Inflammatory macrophage (primary cell): ENCODE results near the gene MSH2.
"Not testable (repeated sequence)": the region's sequence is repeated elsewhere in the genome, so short reads cannot be mapped to it uniquely, and the experiment has no call there.

Source experiments
- DNase-seq, 2 donors: peaks; one replicate each; pipeline ENCODE4 v3.0.0-alpha.2; 2020 to 2022

Gene MSH2

DNA sequence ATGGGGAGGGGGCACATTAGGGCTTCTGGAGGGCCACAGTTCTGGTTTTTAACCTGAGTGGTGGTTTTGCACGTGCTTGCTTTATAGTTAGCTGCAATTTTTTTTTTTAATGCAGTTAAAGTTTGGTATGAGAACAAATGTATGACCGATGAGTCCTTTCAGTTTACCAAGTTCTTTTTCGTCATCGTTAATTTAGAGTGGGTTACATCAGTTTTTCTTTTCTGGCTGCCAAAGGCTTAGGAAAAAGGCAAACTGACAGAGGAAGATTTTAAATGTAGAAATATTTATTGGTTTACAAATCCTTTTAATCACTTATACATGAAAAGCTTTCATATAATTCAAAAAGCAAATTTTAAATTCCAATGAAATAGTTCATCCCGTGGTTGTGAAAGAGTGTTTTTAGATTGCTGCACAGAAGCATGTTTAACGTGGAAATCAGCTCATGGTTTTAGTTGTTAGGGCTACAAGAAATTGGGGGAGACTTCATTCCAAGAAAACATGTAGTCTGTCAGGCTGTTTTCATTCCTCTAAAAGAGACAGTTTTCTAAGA, 82.9 kb downstream of the MSH2 start:
- DNase-seq: no peak

- DNase-seq: peak; percentile 71 to 73
These were observed 84.0 kb downstream of the MSH2 start for GRCh38 chr2:47486841-47487497.

DNA sequence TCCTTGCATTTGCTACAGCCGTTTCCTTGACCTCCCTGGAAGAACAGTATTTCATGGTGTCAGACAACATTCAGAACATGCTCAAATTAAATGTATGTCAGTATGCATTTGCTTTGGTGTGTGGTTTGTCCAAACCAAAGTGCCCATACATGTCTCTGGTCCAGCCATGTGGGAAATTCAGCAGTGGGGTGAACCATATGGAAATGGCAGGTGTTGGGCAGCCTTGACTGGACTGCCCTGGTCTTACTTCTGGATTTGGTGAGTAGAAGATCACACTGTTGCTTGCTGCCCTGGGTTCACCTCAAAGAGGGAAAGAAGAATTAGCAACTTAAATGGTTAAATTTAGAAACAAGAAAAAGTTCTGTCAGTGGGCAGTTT, 84.5 kb downstream of the MSH2 start:
- no peak for DNase-seq

- DNase-seq: no peak
These were observed 86.1 kb downstream of the MSH2 start for GRCh38 chr2:47488870-47489584.

DNA sequence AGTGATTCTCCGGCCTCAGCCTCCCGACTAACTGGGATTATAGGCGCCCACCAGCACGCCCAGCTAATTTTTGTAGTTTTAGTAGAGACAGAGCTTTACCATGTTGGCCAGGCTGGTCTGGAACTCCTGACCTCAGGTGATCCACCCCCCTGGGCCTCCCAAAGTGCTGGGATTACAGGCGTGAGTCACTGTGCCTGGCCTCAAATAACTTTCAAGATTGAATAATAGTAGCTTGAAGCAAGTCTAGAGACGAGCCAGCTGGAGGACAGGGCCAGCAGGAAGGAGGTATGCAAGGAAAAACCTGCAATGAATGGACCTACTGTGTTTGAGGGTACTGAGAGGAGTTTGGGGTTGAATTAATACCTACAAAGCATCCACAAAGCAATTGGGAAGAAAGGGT, 87.5 kb downstream of the MSH2 start:
- no peak for DNase-seq

DNA sequence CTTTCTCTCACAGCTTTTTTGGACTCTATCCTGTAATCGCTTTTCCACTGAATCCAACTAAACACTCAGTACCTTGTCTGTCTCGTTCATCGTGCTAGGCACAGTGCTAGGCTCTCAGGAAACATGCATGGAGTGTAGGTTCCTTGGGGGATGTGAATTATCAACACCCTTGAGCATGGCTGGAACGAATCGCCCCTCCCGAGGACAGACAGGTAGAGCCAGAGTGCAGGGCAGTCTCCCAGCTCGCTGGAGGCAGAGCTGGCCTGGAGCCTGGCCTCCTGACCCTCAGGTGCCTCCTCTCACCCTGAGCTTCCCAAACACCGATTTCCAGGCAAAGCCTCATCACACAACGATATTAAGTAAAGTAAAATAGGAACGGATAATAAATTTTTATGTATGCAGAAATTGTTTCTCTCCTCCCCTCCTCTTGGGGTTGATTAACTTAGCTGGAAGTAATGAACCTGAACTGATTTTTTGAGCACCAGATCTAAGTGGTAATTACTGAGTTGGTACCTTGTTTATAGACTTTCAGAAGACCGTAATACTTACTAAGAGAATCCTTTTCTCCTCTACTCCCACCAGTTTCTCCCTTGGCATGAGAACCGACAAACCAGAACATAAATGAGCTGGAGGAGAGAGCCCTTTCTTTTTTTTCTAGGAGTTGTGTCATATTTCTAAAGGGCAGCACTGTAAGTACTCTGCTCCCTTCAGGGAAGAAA, 90.5 kb downstream of the MSH2 start:
- DNase-seq: no peak

- DNase-seq: no peak
These were observed 91.5 kb downstream of the MSH2 start for GRCh38 chr2:47494267-47495130.

GRCh38 chr2:47497843-47498460, 95.0 kb downstream of the MSH2 start:
- no peak for DNase-seq

GRCh38 chr2:47499093-47499492, 96.1 kb downstream of the MSH2 start:
- DNase-seq: no peak

- no peak for DNase-seq
These were observed 96.8 kb downstream of the MSH2 start for GRCh38 chr2:47499621-47500309.

GRCh38 chr2:47501374-47502200, 98.6 kb downstream of the MSH2 start:
- no peak for DNase-seq

DNA sequence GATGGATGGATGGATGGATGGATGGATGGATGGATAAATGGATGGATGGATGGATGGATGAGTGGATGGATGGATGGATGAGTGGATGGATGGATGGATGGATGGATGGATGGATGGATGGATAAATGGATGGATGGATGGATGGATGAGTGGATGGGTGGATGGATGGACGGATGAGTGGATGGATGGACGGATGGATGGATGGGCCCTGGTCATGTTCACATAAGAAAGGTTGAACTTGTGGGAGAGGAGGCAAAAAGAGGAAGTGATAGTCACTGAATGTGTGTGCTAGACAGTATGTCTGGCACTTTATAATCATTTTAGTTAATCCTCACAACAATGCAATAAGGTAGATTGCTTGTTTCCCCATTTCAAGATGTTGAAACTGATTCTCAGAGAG, 99.5 kb downstream of the MSH2 start:
- DNase-seq: not testable (repeated sequence)

DNA sequence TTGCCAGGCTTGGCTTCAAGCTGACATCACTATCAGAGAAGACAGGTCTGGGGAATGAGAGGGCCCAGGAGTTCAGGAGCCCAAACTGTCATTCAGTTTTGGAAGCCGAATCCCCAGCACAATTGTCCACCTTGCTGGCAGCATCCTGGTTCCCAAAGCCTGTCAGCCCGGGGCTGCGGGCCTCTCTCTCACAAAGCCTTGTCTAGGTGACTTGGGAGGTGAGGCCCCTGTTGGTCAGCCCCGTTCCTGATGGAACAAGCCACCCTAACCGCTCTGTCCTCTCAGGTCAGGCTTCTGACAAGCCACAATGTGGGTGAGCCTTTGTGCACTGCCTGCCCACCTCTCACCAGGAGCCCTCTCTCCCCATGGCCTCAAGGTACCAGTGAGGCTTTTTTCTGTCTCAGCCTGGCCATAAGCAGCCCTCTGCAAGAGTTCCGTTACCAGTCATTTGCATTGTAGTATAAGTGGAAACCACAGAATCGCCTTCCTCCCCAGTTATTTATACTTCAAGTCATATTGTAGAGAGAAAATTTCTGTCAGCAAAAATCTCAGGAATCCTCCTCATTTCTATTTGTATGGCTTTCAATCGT, 100.6 kb downstream of the MSH2 start:
- no peak for DNase-seq

DNA sequence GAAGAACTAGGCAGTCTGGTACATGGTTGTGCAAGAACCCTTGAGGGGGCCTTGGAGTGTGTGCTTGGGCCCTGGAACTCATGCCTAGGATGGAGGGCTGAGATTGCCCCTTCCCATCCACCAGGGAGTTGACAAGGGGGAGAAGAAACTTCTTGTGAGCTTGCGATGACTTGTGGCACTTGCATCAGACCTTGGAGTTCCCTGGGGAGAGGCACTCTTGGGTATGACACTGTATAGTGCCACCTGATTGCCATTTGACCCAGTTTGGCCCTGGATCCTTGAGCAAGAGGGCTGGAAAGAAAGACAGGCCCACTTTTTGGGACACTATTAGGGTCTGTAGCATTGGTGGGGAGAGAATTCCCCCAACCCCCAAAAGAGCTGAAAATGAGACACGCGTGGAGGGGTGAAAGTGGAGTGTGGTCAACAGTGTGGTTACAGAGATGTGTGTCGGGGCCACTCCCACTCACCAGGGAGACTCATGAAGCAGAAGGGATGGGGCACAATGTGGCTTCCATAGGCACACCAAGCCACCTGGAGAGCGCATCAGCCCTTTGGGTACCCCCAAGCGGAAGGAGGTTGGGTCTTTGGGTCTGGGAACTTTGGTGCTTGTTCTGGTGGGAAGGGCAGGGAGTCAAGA, 101.3 kb downstream of the MSH2 start:
- DNase-seq: no peak

DNA sequence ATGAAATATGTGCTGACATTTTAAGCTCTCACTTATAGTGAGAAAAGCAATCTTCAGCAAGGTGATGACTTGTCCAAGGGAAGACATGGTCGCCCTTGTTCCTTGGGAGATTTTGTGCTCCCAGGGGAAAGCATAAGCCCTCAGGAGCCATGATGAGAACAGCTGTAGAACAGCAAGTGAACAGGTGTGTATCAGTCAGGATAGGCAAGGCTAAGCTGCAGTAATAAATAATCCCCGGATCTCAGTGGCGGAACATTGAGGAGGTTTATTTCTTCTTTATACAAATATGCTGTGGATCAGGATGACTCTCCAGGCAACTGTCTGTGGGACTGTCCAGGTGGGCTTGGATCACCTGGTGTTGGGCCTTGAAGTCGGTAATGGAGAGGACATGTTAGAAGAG, 103.1 kb downstream of the MSH2 start:
- no peak for DNase-seq

GRCh38 chr2:47506436-47506835, 103.5 kb downstream of the MSH2 start:
- no peak for DNase-seq

DNA sequence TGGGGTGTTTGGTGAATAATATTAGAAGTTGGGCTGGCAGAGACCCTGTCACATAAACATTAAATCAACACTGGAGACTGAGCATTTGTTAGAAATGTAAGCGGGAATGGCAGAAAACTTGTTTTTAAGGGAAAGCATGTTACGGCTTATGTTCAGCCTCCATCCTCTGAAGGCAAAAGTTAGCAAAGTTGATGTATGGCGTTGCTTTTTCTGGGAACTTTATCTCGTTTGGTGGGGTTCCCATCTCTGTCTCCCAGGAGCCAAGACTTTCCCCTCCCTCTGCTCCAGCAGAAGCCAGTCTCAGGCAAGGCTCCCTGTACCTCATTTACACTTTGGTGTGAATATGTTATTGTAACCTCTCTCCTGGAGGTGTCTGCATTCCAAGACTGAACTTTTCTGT, 105.1 kb downstream of the MSH2 start:
- DNase-seq: no peak

GRCh38 chr2:47508641-47509040, 105.7 kb downstream of the MSH2 start:
- no peak for DNase-seq

GRCh38 chr2:47509250-47509649, 106.3 kb downstream of the MSH2 start:
- DNase-seq: no peak
